ENCODE results near the gene UNC5C. TPM values are rescaled to one million over a fixed set of nuclear protein-coding genes. Genes with fewer than 3 reads are reported as not detected.
A peak's percentile ranks its signal among the peaks of the same experiment; 100 is the strongest.

Gene UNC5C
- total and polyA plus RNA-seq, 10 of the 15 experiments (the other 5 are each of a cell fraction or from before 2014, with no cell fraction given), result 0.02 to 2.0 (median 0.15) TPM; not detected in 1

DNA sequence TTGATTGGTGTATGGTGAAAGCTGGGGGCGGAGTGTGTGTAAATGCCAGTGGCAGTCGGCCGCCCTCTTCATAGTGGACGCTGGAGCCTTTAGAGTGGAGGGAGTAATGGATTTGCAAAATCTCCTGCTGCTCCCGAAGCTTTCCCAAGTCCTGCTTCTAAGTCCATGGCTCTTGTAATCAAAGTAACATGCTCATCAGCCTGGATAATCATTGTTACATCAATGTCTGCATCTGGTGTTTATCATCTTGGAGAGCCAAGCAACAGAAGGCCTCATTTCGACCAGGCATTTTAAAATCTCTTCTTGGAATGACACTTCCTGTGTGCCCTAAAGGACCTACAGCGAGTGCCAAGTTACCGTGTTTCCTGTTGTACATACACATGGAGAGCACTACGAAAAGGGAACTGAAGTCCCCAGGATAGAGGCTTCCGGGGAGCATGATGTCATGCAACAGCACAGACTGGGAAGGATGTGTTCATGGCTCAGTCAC is 32.2 kb downstream of the UNC5C start:
- 44% methylated on average over 10 of the region's 10 CpGs for WGBS (ENCODE audit: insufficient coverage, insufficient replicate concordance, low lambda C conversion rate, missing lambda C conversion rate)
- POLR2A ChIA-PET, result no interaction called here
- RAD21 ChIA-PET (ENCODE audit: unreplicated experiment), result no interaction called here
- no TSS peak for BruUV-seq (replicated peaks)
- SMC1A ChIA-PET (ENCODE audit: uncharacterized antibody, unreplicated experiment), result no interaction called here
- Histone ChIP-seq H4K20me1 (ENCODE audit: control insufficient read depth, insufficient read depth) (no peaks in the 10 kb centered on the region), H3K27ac (ENCODE audit: control insufficient read depth, insufficient read depth) (no peak overlapping the region), H3K27me3 (replicated peaks in 1 of 2; ENCODE audit: control insufficient read depth in 2 of 2, insufficient read depth in 2 of 2, low read length in 1 of 2) (no peaks in the 10 kb centered on the region), H3K79me2 (ENCODE audit: control insufficient read depth, insufficient read depth, low read length) (no peaks in the 10 kb centered on the region), H3K9me3 (replicated peaks; ENCODE audit: control insufficient read depth, insufficient read depth, low read length) (no peaks in the 10 kb centered on the region), H3K36me3 (ENCODE audit: control insufficient read depth in 2 of 2, insufficient read depth in 2 of 2, low read length in 1 of 2) (no peaks in the 10 kb centered on the region), H3K4me3 (no peak overlapping the region), H2AFZ (ENCODE audit: control insufficient read depth, low read depth, low read length) (no peak overlapping the region), H3K4me2 (ENCODE audit: control insufficient read depth, insufficient read depth) (no peak overlapping the region), H3K9ac (ENCODE audit: control insufficient read depth, insufficient read depth, low read length) (no peak overlapping the region), H3K4me1 (ENCODE audit: control insufficient read depth, insufficient read depth, low read length) (no peaks in the 10 kb centered on the region)
- intact Hi-C loops (cut with micrococcal nuclease; ENCODE audit: unreplicated experiment) (no loop called here), in situ Hi-C loops (cut with MboI) (no loop called here)
- CTCF ChIA-PET, result no interaction called here
- ATAC-seq (peak; percentile 41), FAIRE-seq (no peak), DNase-seq (ENCODE audit: low read depth, low spot score) (no peak)
- no peak for TF ChIP-seq MEF2B (IDR thresholded peaks at IDR 0.05; ENCODE audit: partially characterized antibody, poor library complexity, severe bottlenecking)
- no peak for TF ChIP-seq TCF3 (IDR thresholded peaks at IDR 0.05; ENCODE audit: borderline replicate concordance, insufficient read depth, low read depth, low read length)
- no peak for TF ChIP-seq POLR2A (IDR thresholded peaks at IDR 0.05; ENCODE audit: low read depth, low read length)
- no peak for TF ChIP-seq ATF7 (IDR thresholded peaks at IDR 0.05; ENCODE audit: low read depth)
- TF ChIP-seq, protein P1, sequence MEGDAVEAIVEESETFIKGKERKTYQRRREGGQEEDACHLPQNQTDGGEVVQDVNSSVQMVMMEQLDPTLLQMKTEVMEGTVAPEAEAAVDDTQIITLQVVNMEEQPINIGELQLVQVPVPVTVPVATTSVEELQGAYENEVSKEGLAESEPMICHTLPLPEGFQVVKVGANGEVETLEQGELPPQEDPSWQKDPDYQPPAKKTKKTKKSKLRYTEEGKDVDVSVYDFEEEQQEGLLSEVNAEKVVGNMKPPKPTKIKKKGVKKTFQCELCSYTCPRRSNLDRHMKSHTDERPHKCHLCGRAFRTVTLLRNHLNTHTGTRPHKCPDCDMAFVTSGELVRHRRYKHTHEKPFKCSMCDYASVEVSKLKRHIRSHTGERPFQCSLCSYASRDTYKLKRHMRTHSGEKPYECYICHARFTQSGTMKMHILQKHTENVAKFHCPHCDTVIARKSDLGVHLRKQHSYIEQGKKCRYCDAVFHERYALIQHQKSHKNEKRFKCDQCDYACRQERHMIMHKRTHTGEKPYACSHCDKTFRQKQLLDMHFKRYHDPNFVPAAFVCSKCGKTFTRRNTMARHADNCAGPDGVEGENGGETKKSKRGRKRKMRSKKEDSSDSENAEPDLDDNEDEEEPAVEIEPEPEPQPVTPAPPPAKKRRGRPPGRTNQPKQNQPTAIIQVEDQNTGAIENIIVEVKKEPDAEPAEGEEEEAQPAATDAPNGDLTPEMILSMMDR (IDR thresholded peaks at IDR 0.05 in 2 of 3, conservative IDR thresholded peaks at IDR 0.05 in 1 of 3; ENCODE audit: control insufficient read depth in 2 of 3, extremely low read depth in 1 of 3, insufficient read depth in 1 of 3, low read depth in 3 of 3, low read length in 3 of 3), result no peak
- TF ChIP-seq, protein P2, sequence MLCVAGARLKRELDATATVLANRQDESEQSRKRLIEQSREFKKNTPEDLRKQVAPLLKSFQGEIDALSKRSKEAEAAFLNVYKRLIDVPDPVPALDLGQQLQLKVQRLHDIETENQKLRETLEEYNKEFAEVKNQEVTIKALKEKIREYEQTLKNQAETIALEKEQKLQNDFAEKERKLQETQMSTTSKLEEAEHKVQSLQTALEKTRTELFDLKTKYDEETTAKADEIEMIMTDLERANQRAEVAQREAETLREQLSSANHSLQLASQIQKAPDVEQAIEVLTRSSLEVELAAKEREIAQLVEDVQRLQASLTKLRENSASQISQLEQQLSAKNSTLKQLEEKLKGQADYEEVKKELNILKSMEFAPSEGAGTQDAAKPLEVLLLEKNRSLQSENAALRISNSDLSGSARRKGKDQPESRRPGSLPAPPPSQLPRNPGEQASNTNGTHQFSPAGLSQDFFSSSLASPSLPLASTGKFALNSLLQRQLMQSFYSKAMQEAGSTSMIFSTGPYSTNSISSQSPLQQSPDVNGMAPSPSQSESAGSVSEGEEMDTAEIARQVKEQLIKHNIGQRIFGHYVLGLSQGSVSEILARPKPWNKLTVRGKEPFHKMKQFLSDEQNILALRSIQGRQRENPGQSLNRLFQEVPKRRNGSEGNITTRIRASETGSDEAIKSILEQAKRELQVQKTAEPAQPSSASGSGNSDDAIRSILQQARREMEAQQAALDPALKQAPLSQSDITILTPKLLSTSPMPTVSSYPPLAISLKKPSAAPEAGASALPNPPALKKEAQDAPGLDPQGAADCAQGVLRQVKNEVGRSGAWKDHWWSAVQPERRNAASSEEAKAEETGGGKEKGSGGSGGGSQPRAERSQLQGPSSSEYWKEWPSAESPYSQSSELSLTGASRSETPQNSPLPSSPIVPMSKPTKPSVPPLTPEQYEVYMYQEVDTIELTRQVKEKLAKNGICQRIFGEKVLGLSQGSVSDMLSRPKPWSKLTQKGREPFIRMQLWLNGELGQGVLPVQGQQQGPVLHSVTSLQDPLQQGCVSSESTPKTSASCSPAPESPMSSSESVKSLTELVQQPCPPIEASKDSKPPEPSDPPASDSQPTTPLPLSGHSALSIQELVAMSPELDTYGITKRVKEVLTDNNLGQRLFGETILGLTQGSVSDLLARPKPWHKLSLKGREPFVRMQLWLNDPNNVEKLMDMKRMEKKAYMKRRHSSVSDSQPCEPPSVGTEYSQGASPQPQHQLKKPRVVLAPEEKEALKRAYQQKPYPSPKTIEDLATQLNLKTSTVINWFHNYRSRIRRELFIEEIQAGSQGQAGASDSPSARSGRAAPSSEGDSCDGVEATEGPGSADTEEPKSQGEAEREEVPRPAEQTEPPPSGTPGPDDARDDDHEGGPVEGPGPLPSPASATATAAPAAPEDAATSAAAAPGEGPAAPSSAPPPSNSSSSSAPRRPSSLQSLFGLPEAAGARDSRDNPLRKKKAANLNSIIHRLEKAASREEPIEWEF (IDR thresholded peaks at IDR 0.05; ENCODE audit: insufficient replicate concordance, low read depth, low read length), result no peak
- no peak for TF ChIP-seq DPF2 (IDR thresholded peaks at IDR 0.05)
- no peak for TF ChIP-seq KAT2A (conservative IDR thresholded peaks at IDR 0.05; ENCODE audit: control insufficient read depth, low read depth, low read length)
- TF ChIP-seq, protein P3, sequence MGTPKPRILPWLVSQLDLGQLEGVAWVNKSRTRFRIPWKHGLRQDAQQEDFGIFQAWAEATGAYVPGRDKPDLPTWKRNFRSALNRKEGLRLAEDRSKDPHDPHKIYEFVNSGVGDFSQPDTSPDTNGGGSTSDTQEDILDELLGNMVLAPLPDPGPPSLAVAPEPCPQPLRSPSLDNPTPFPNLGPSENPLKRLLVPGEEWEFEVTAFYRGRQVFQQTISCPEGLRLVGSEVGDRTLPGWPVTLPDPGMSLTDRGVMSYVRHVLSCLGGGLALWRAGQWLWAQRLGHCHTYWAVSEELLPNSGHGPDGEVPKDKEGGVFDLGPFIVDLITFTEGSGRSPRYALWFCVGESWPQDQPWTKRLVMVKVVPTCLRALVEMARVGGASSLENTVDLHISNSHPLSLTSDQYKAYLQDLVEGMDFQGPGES (IDR thresholded peaks at IDR 0.05), result no peak
- no peak for TF ChIP-seq ZNF24 (IDR thresholded peaks at IDR 0.05)
- TF ChIP-seq SMAD5 (IDR thresholded peaks at IDR 0.05; ENCODE audit: low read depth), result no peak
- TF ChIP-seq, protein P4, sequence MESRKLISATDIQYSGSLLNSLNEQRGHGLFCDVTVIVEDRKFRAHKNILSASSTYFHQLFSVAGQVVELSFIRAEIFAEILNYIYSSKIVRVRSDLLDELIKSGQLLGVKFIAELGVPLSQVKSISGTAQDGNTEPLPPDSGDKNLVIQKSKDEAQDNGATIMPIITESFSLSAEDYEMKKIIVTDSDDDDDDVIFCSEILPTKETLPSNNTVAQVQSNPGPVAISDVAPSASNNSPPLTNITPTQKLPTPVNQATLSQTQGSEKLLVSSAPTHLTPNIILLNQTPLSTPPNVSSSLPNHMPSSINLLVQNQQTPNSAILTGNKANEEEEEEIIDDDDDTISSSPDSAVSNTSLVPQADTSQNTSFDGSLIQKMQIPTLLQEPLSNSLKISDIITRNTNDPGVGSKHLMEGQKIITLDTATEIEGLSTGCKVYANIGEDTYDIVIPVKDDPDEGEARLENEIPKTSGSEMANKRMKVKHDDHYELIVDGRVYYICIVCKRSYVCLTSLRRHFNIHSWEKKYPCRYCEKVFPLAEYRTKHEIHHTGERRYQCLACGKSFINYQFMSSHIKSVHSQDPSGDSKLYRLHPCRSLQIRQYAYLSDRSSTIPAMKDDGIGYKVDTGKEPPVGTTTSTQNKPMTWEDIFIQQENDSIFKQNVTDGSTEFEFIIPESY (IDR thresholded peaks at IDR 0.05), result no peak

Measured in GM12878 (cell line).